Medulla oblongata (tissue), 1 donor: ENCODE measurements around the gene SPATA32.
"Not testable (repeated sequence)": the region's sequence is repeated elsewhere in the genome, so short reads cannot be mapped to it uniquely, and the experiment has no call there.

Source experiments
- DNase-seq: peaks from one replicate; pipeline ENCODE4 v3.0.0-alpha.2; 2015; ENCODE audit errors: extremely low spot score

Gene SPATA32

DNA sequence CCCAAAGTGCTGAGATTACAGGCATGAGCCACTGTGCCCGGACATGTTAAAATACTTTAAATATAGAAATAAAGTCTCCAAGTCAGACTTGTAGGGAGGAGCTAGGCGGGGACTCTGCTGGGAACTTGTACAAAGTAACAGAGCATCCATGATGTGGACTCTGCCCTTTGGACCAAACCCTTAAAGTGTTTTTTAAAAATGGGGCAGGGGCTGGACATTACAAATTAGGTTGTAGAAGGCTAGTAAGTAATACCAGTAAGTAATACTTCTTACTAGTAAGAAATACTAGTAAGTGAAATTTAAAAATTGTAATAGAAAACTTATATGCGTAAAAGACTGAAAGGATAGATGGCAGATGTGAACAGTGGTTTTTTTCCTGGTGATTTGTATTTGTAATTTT lies 9.7 kb upstream of the SPATA32 start:
- DNase-seq = no peak

DNA sequence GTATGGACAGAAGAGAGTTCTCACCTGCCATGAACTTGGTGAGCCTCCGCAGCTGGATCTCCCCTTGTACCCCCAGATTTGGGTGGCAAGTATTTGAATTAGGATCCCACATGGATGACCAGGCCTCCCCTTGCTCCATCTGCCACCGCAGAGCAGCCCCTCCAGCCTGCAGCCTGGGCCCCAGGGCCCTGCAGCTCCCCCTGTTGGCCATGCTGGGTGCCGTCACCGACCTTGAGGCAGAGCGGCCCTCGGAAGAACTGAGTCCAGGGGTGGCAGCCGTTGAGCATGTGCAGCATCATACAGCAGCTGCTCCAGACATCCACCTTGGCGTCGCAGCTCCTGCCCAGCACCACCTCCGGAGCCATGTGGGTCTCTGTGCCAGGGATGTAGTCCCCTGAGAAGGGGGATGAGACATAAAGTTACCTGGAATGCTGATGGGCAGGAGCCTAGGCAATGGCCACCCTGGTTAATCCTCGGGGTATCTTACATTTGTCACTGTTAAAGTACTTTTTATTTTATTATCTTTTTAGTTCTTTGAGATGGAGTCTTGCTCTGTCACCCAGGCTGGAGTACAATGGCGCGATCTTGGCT lies 9.0 kb upstream of the SPATA32 start:
- no peak for DNase-seq

- DNase-seq = no peak
Measured at GRCh38 chr17:45269912-45270311, 8.0 kb upstream of the SPATA32 start.

DNA sequence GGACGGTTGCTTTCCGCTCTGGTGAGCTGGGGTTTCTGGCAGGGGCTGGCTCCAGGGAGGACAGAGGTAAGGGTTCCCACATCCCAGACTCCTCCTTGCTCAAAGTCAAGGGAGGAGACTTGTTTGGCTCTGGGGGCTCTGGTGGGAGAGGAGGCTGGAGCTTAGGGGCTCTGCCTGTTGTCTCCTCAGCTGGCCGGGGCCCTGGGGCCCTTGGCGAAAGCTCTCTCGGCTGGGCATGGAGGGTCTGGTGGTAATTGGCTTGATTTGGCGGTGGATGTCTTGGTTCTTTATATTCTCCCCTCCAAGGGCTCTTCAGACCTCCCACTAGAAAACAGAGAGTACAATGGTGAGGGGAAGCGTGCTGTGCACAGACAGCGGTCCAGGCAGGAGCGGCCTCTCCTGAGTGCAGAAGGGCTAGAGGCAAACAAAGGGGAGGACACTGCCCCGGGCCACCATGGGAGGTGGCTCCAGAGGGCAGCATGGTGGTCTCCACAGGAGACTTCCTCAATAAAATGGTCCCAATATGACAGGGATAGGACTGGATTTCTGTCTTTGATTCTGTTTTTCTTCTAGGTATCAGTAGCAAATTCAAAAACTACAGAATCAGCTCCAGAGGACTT lies 5.7 kb upstream of the SPATA32 start:
- DNase-seq = no peak

DNA sequence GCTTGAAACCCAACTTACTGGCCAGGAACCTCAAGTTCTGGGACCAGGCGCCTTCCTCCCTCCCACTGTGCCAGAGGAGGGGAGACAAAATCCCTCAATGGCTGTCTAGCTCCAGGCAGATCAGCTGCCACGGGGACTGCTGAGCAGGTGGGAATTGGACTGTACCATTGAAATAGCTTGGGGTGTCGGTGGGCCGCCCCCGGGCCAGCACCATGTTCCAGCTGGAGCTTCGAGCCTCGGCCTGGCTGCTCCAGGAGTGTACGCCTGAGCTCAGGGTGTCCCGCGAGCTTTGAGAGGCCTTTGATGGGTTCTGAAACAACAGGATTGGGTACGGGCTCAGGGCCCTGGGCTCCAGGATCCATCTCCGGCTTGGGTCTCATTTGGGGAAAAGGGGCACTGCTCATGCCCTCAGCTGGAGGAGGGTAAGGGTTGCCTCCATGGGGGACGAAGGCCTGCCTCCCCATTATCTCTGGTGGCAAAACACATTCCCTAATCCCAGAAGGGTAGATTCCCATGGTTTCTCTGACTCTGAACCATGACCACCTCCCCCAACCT lies 4.6 kb upstream of the SPATA32 start:
- no peak for DNase-seq

GRCh38 chr17:45265821-45266220 lies 3.9 kb upstream of the SPATA32 start:
- no peak for DNase-seq

GRCh38 chr17:45264988-45265387 lies 3.1 kb upstream of the SPATA32 start:
- no peak for DNase-seq

DNA sequence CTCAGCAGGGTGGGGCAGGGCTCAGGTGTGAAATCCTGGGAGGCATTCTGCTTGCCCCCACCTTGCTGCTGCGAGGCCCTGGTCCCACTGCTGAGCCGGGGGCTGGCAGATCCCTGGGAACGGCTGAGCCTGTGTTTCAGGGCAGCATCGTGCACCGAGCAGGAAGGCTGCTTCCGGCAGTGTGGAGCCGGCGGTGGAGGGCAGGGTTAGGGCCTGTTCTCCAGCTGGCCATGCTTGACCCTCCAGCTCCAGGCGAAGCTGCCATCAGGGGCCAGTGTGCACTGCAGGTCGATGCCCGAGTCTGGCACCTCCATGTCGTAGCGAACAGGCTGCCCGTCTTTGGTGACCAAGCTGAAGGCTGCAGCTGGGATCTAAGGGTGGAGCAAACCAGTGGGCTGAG lies 2.5 kb upstream of the SPATA32 start:
- no peak for DNase-seq

DNA sequence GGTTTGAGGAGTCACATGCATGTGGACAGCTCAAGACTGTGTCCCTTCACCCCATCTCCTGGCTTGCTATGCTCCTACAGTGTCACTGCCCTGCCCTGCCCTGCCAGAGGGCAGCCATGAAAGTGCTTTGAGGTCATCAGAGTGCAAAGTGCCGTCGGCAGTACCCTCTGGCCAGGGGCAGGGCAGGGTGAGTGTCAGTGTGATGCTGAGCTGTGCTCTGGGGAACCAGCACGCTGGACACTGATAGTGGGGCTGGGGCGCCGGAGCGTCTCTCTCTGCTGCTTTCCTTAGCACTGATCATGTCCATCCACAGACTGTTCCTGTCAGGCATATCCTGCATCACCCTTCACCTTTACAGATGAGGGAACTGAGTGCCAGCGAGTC lies 1.6 kb upstream of the SPATA32 start:
- no peak for DNase-seq

DNA sequence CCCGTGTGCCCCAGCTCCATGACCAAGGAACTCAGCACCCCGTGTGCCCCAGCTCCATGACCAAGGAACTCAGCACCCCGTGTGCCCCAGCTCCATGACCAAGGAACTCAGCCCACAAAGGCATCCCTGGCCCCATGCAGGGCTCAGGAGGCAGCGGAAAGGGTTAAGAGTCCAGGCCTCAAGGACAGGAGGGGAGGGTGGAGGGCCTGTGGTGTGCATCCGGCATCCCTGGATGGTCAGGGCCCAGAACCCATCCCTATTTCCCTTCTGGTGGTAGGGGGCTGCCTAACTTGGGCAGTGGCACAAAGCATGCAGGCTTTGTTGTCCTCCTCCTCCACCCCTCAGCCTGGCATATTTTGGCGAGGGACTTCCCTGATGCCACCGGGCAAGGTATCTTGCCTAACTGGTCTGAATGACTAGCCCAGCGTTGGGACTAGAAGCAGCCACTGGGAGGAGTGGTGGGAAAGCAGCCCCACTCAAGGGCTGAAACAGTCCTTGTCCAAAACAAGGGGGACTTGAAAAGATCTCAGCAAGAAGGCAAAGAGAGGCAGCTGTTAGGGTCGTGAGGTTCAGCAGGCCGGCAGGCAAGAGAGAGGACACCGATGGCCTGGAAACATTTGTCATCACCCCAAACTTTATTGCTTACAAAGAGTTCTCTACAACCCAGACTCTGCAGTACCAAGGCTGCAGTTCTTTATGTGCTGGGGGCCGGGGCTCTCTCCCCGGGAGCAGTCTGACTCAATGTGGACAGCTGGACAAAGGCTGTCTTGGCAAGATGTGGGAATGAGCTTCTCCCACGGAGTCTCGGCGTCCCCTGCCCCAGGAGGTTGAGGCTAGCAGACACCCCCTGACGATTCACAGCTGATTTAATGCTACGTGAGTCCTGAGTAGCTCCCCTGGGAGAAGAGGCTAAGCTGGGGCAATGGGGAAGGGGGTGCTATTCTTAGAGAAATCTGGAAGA lies 902 bp upstream of the SPATA32 start:
- DNase-seq = no peak

- DNase-seq = no peak
Measured at GRCh38 chr17:45260204-45260783, 1.6 kb downstream of the SPATA32 start.

DNA sequence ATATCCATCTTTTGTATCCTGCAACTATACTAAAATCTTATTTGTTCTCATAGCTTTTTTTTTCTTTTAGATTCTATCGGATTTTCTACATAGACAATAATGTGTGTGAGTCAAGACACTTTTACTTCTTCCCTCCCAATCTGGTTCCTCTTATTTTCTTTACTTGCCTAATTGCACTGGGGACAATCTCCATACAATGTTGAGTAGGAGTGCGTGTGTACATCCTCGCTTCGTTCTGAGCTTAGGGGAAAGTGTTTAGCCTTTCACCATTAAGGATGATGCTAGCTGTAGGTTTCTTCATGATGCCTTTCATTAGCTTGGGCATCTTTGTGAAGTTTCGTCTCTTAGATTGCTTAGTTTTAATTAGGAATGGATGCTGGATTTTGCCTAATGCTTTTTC lies 2.9 kb downstream of the SPATA32 start:
- no peak for DNase-seq

DNA sequence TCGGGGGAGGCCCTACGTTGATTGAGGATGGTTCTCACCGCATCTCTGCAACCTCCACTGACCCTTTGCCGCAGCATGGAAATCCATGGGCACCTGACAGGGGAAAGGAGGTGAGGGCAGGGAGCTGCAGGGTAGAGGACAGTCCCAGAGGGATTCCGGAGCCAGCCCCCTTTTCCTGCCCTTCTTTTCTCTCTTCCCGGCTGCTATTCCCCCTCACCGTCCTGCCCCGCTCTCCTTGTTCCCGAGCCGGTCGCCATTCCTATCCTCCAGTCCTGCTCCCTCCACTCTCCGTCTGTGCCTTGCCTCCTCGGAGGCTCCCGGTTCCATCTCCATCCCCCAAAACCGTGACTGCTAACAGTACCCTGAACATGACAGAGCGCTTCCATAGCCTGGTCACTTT lies 4.8 kb downstream of the SPATA32 start:
- DNase-seq = no peak

DNA sequence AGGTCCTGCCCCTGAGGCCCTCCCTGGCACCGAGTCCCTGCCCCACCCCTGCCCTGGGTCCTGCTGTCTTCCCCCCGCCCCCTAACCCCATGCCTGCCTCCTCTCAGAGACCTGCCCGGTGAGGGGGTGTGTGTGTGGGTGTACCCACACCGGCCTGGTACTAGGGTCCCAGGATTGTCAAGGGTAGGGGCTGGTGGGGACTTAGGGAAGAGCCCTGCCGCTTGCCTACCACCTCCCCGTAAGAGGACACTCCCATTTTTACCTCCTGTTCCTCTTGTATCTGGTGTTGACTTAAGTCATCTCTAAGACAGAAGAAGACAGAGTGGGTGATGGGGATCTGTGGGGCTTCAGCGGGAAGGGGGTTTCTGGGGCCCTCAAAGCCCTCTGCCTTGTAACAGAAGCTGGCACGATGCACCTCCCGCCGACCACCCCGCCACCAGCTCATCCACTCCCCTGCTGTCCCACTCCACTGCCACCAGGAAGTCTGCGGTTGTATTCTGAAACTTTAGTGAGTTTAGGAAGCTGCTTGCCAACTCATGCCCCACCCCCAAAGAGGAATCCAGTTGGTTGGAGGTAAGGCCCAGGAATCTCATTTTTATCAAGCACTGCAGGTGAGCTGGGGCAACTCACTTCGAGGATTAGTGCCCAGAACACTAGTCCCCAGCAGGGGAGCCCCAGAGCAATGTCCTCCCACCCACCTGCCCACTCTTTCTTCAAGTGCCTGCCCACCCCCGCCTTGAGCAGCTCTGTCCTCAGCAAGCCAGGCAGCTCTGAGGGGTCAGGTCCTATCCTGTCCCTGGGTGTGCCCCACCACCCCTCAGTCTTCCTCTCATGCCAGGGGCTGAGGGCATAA lies 5.6 kb downstream of the SPATA32 start:
- no peak for DNase-seq

- DNase-seq = no peak
Measured at GRCh38 chr17:45255358-45255757, 6.5 kb downstream of the SPATA32 start.

GRCh38 chr17:45253879-45254278 lies 8.0 kb downstream of the SPATA32 start:
- no peak for DNase-seq

- not testable (repeated sequence) for DNase-seq
Measured at GRCh38 chr17:45253237-45253636, 8.7 kb downstream of the SPATA32 start.

GRCh38 chr17:45251931-45252330 lies 10.0 kb downstream of the SPATA32 start:
- DNase-seq = no peak

- DNase-seq = no peak
Measured at GRCh38 chr17:45248132-45248957, 13.5 kb downstream of the SPATA32 start.

GRCh38 chr17:45247429-45248131 lies 14.3 kb downstream of the SPATA32 start:
- DNase-seq = no peak
